Lower leg skin (tissue), 4 donors: ENCODE results near the gene KLRC4. TPM values are rescaled to one million over a fixed set of nuclear protein-coding genes. Genes with fewer than 3 reads are reported as not detected.
A peak's percentile ranks its signal among the peaks of the same experiment; 100 is the strongest.
"Not testable (repeated sequence)": the region's sequence is repeated elsewhere in the genome, so short reads cannot be mapped to it uniquely, and the experiment has no call there.

Experiments
- DNase-seq, 2 donors: peaks; one replicate each; pipeline ENCODE4 v3.0.0-alpha.2; 2019; ENCODE audit warnings: low spot score in 2 of 2
- H3K4me3 ChIP-seq: fragments of 200-600 bp; sonication (generic); 2 replicates; pipeline ENCODE4 v1.5.1; 2017; ENCODE audit warnings: mild to moderate bottlenecking, low read depth; ENCODE audit not compliant: poor library complexity, severe bottlenecking
- POLR2A ChIP-seq, 2 donors: fragments of 450-650 bp; IDR thresholded peaks; one replicate each; pipeline ENCODE4 v1.6.1; 2016 to 2017; ENCODE audit warnings: antibody characterized with exemption in 2 of 2, mild to moderate bottlenecking in 1 of 2, moderate library complexity in 1 of 2
- WGBS, 2 donors: methylation state at CpG; one replicate each; pipeline ENCODE4 v1.1.5; 2018; 5-methylcytosine and 5-hydroxymethylcytosine counted together
- intact Hi-C: fragments of 100-400 bp; cut with DNase I; formaldehyde crosslinking; loops from one replicate; pipeline ENCODE4 v1.15.0; 2023; ENCODE audit warnings: low total_unique reads
- total RNA-seq, 4 donors: library from RNA; depleted of rRNA; stranded (reverse); fragments of >200 nt; gene quantifications; one replicate each; pipeline ENCODE4 v1.1.0, GENCODE V29; 2016
- TF ChIP-seq, protein P1 (sequence below), 3 donors: fragments of 450-650 bp; IDR thresholded peaks; one replicate each; pipeline ENCODE4 v1.5.1; 2016; ENCODE audit warnings: antibody characterized with exemption in 3 of 3, mild to moderate bottlenecking in 3 of 3, moderate library complexity in 2 of 3

KLRC4 gene
- total RNA-seq, 4 donors from 2014 or later, result not detected

GRCh38 chr12:10368206-10369171 is 41.1 kb downstream of the KLRC4 start:
- intact Hi-C loops, result no loop called here
- no peak for DNase-seq
- 75 to 89% methylated on average over 10 of the region's 10 CpGs for WGBS, 2 donors
- TF ChIP-seq, protein P1, sequence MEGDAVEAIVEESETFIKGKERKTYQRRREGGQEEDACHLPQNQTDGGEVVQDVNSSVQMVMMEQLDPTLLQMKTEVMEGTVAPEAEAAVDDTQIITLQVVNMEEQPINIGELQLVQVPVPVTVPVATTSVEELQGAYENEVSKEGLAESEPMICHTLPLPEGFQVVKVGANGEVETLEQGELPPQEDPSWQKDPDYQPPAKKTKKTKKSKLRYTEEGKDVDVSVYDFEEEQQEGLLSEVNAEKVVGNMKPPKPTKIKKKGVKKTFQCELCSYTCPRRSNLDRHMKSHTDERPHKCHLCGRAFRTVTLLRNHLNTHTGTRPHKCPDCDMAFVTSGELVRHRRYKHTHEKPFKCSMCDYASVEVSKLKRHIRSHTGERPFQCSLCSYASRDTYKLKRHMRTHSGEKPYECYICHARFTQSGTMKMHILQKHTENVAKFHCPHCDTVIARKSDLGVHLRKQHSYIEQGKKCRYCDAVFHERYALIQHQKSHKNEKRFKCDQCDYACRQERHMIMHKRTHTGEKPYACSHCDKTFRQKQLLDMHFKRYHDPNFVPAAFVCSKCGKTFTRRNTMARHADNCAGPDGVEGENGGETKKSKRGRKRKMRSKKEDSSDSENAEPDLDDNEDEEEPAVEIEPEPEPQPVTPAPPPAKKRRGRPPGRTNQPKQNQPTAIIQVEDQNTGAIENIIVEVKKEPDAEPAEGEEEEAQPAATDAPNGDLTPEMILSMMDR (IDR thresholded peaks at IDR 0.05), result no peak
- TF ChIP-seq POLR2A (IDR thresholded peaks at IDR 0.05), result no peak
- H3K4me3 ChIP-seq, result no peak overlapping the region

GRCh38 chr12:10367714-10368113 is 41.8 kb downstream of the KLRC4 start:
- intact Hi-C loops, H3K4me3 ChIP-seq, DNase-seq: not testable (repeated sequence)
- 69 to 70% methylated on average over 4 of the region's 4 CpGs for WGBS, 2 donors

- no peak overlapping the region for H3K4me3 ChIP-seq
- intact Hi-C loops, result no loop called here
- TF ChIP-seq, protein P1 (IDR thresholded peaks at IDR 0.05), result no peak
- TF ChIP-seq POLR2A (IDR thresholded peaks at IDR 0.05), result no peak
- DNase-seq, result no peak
These were observed 42.7 kb downstream of the KLRC4 start for GRCh38 chr12:10366875-10367274.

GRCh38 chr12:10365696-10366405 is 43.7 kb downstream of the KLRC4 start:
- no peak for DNase-seq
- WGBS, 2 donors, result 28 to 29% methylated on average over 6 of the region's 6 CpGs
- TF ChIP-seq, protein P1 (IDR thresholded peaks at IDR 0.05), result no peak
- TF ChIP-seq POLR2A (IDR thresholded peaks at IDR 0.05), result no peak
- intact Hi-C loops, result no loop called here
- H3K4me3 ChIP-seq, result no peak overlapping the region

DNA sequence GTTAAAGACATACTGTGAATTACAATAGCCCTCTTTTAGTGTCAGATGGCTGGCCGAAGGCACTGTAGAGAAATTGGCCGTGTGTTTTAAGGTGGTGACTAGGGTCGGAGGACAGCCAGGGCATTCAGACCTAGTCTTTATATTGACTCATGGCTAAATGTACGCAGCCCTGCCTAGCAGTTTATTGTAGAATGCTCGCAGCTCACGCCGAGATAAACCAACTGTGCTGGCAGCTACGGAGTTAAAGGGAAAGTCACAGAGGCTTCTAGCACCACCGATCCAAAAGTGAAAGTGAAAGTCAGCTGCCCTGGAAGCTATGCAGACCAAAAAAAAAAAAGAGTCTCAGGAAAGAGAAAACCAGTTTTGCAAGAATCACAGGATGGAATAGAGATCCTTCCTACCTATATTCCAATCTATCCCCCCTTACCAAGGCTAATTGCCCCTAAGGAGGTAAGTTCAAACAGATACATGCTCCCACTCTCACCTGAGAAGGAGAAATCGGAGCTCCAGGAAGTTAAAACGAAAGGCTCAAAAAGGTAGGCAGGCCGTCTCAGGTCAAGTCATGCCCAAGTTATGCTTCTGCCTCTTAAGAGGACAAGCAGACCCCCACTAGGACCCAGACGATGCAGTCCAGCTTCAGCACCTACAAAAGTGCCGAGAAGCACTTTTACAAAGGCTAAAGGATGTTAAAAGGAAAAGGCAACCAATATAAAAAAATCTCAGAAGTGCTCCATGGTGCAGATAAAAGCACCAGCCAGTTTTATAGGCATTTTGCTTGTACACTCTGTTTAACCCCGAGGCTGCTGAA is 44.5 kb downstream of the KLRC4 start:
- peak in 1 of 2 donors; percentile 56 for DNase-seq
- intact Hi-C loops, result no loop called here
- peak overlapping the region; percentile 50 for H3K4me3 ChIP-seq
- 0 to 1% methylated on average over 15 of the region's 15 CpGs for WGBS, 2 donors
- TF ChIP-seq, protein P1 (IDR thresholded peaks at IDR 0.05), result no peak
- no peak for TF ChIP-seq POLR2A (IDR thresholded peaks at IDR 0.05)
